ENCODE measurements around the gene FMNL2. TPM values are rescaled to one million over a fixed set of nuclear protein-coding genes. Genes with fewer than 3 reads are reported as not detected.

Gene FMNL2
- total RNA-seq, 1 experiment from 2014 or later = 38.2 TPM

DNA sequence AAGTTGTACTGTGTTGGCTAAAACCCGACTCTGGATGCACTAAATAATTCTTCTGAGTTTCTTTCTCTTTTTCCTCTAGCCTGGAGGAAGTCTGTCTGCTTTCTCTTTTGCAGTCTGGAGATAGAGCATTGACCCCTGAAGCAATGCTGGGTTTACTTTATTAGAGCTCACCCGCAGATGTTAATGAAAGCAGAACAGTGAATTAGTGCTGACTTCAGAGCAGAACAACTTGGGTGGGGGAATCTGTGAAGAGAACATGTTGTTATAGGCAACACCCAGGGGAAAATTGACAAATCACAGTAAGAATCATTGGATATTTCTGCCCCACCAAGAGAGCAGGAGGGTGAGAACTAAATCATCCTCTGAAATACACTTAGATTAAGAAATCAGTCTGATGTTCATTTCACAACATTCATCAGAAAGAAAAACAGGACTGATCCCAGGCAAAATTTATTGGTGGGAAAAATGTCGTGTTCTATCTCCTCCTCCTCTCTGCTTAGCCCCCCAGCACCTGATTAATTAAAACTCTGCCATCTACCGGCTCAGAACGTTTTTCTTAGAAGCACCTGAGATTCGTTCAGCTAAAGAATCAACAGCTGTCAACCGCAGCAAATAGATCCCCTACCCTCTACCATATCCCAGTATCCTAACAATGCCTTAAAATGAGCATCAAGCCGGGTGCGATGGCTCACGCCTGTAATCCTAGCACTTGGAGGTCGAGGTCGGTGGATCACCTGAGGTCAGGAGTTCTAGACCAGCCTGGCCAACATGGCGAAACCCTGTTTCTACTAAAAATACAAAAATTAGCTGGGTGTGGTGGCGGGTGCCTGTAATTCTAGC is 165.1 kb downstream of the FMNL2 start:
- no peaks in the 10 kb centered on the region for H3K27me3 Mint-ChIP-seq (ENCODE audit: insufficient read depth, unreplicated experiment)
- H3K4me3 ChIP-seq (ENCODE audit: low read depth, low read length) = no peak overlapping the region
- no peaks in the 10 kb centered on the region for H3K36me3 ChIP-seq (ENCODE audit: control insufficient read depth, insufficient read depth, low read length)
- CTCF ChIA-PET = no interaction called here
- TF ChIP-seq, protein P1, sequence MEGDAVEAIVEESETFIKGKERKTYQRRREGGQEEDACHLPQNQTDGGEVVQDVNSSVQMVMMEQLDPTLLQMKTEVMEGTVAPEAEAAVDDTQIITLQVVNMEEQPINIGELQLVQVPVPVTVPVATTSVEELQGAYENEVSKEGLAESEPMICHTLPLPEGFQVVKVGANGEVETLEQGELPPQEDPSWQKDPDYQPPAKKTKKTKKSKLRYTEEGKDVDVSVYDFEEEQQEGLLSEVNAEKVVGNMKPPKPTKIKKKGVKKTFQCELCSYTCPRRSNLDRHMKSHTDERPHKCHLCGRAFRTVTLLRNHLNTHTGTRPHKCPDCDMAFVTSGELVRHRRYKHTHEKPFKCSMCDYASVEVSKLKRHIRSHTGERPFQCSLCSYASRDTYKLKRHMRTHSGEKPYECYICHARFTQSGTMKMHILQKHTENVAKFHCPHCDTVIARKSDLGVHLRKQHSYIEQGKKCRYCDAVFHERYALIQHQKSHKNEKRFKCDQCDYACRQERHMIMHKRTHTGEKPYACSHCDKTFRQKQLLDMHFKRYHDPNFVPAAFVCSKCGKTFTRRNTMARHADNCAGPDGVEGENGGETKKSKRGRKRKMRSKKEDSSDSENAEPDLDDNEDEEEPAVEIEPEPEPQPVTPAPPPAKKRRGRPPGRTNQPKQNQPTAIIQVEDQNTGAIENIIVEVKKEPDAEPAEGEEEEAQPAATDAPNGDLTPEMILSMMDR (IDR thresholded peaks at IDR 0.05; ENCODE audit: insufficient read depth in 1 of 2, low read depth in 1 of 2, low read length in 1 of 2, severe bottlenecking in 1 of 2, unreplicated experiment in 1 of 2) = no peak
- intact Hi-C loops (cut with micrococcal nuclease; ENCODE audit: unreplicated experiment) = no loop called here
- no peak overlapping the region for H3K27ac Mint-ChIP-seq (ENCODE audit: unreplicated experiment)
- no TSS peak for BruUV-seq (replicated peaks)
- H3K36me3 Mint-ChIP-seq (ENCODE audit: insufficient read depth, unreplicated experiment) = peaks cover 6% of the 10 kb centered on the region
- POLR2A ChIA-PET = no interaction called here
- peaks cover 28% of the 10 kb centered on the region for H3K4me1 ChIP-seq
- H3K9me3 ChIP-seq = no peaks in the 10 kb centered on the region
- no peaks in the 10 kb centered on the region for H3K27me3 ChIP-seq (replicated peaks; ENCODE audit: control insufficient read depth, insufficient read depth, low read length)
- peaks cover 29% of the 10 kb centered on the region for H3K9me3 Mint-ChIP-seq (ENCODE audit: unreplicated experiment)
- no peak overlapping the region for H3K4me3 Mint-ChIP-seq (ENCODE audit: unreplicated experiment)
- no peak for DNase-seq
- H3K4me1 Mint-ChIP-seq (ENCODE audit: low read depth, unreplicated experiment) = peaks cover 50% of the 10 kb centered on the region

DNA sequence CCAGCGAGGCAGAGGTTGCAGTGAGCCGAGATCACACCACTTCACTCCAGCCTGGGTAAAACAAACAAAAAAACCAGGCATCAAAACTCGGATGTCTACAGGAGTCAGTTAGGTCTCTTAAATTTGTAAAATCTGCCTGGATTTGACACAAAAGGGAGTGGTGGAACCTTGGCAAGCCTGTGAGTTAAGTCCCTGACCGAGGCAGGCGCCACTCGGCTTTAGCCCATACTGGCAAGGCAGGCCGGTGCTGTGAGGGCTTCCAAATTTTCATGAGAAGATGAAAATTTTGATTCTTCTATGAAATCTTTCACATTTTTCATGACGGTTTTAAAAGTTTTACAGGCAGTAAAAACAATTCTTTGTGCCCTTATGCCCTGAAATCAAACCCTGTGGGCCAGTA is 165.8 kb downstream of the FMNL2 start:
- intact Hi-C loops (cut with micrococcal nuclease; ENCODE audit: unreplicated experiment) = no loop called here
- TF ChIP-seq, protein P1 (IDR thresholded peaks at IDR 0.05; ENCODE audit: insufficient read depth in 1 of 2, low read depth in 1 of 2, low read length in 1 of 2, severe bottlenecking in 1 of 2, unreplicated experiment in 1 of 2) = no peak

DNA sequence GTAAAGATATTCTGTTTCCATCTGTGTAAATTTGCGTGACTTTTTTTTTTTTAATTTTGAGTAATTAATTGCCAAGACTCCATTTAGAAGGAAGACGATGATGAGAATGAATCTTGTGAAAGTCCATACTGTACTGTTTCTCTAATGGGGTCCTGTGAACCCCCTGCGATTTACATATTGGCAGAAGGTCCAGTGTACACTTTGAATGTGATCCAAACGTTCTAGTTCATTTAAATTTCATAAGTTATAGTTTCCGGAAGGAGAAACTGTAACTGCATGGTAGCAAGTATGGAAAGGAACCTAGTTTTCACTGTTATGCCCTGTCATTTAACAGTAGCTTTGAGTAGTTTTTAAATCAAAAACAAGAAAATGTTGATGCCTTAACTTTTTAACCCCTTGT is 166.7 kb downstream of the FMNL2 start:
- Histone ChIP-seq H3K4me1 (peaks cover 28% of the 10 kb centered on the region), H3K9me3 (no peaks in the 10 kb centered on the region), H3K4me3 (ENCODE audit: low read depth, low read length) (no peak overlapping the region), H3K36me3 (ENCODE audit: control insufficient read depth, insufficient read depth, low read length) (no peaks in the 10 kb centered on the region), H3K27me3 (replicated peaks; ENCODE audit: control insufficient read depth, insufficient read depth, low read length) (no peaks in the 10 kb centered on the region)
- Mint-ChIP-seq H3K27ac (ENCODE audit: unreplicated experiment) (no peak overlapping the region), H3K27me3 (ENCODE audit: insufficient read depth, unreplicated experiment) (no peaks in the 10 kb centered on the region), H3K4me1 (ENCODE audit: low read depth, unreplicated experiment) (peaks cover 46% of the 10 kb centered on the region), H3K36me3 (ENCODE audit: insufficient read depth, unreplicated experiment) (peaks cover 6% of the 10 kb centered on the region), H3K9me3 (ENCODE audit: unreplicated experiment) (peaks cover 25% of the 10 kb centered on the region), H3K4me3 (ENCODE audit: unreplicated experiment) (no peak overlapping the region)
- CTCF ChIA-PET = no interaction called here
- TF ChIP-seq, protein P1 (IDR thresholded peaks at IDR 0.05; ENCODE audit: insufficient read depth in 1 of 2, low read depth in 1 of 2, low read length in 1 of 2, severe bottlenecking in 1 of 2, unreplicated experiment in 1 of 2) = no peak
- no TSS peak for BruUV-seq (replicated peaks)
- POLR2A ChIA-PET = no interaction called here
- no peak for DNase-seq
- intact Hi-C loops (cut with micrococcal nuclease; ENCODE audit: unreplicated experiment) = no loop called here

More for the DNA sequence above, 165.8 kb downstream of the FMNL2 start:
- H3K4me1 Mint-ChIP-seq (ENCODE audit: low read depth, unreplicated experiment) = peaks cover 50% of the 10 kb centered on the region
- Histone ChIP-seq H3K36me3 (ENCODE audit: control insufficient read depth, insufficient read depth, low read length) (no peaks in the 10 kb centered on the region), H3K27me3 (replicated peaks; ENCODE audit: control insufficient read depth, insufficient read depth, low read length) (no peaks in the 10 kb centered on the region), H3K4me3 (ENCODE audit: low read depth, low read length) (no peak overlapping the region), H3K9me3 (no peaks in the 10 kb centered on the region), H3K4me1 (peaks cover 28% of the 10 kb centered on the region)
- no peak overlapping the region for H3K4me3 Mint-ChIP-seq (ENCODE audit: unreplicated experiment)
- BruUV-seq (replicated peaks) = no TSS peak
- H3K27me3 Mint-ChIP-seq (ENCODE audit: insufficient read depth, unreplicated experiment) = no peaks in the 10 kb centered on the region
- H3K36me3 Mint-ChIP-seq (ENCODE audit: insufficient read depth, unreplicated experiment) = peaks cover 6% of the 10 kb centered on the region
- CTCF ChIA-PET = no interaction called here
- POLR2A ChIA-PET = no interaction called here
- DNase-seq = no peak
- peaks cover 29% of the 10 kb centered on the region for H3K9me3 Mint-ChIP-seq (ENCODE audit: unreplicated experiment)
- H3K27ac Mint-ChIP-seq (ENCODE audit: unreplicated experiment) = no peak overlapping the region
